GM23338 (cell line): ENCODE data around the gene GTSE1.

Experiments
- CREB1 ChIP-seq: fragments of 250-450 bp; sonication (Bioruptor Pico); IDR thresholded peaks from 2 replicates; pipeline ENCODE4 v1.5.0; 2020; ENCODE audit warnings: low read depth, mild to moderate bottlenecking, moderate library complexity
- EZH2 ChIP-seq: fragments of 200-600 bp; sonication (generic); IDR thresholded peaks from one replicate; pipeline ENCODE4 v1.8.0; 2017; ENCODE audit warnings: antibody characterized with exemption, mild to moderate bottlenecking, low read depth; ENCODE audit not compliant: unreplicated experiment
- EZH2phosphoT487 ChIP-seq: fragments of 200-600 bp; sonication (generic); IDR thresholded peaks from one replicate; pipeline ENCODE4 v1.8.1; 2018; ENCODE audit warnings: antibody characterized with exemption; ENCODE audit not compliant: unreplicated experiment
- POLR2AphosphoS5 ChIP-seq: IDR thresholded peaks from 2 replicates; pipeline ENCODE4 v1.6.1; 2016; ENCODE audit warnings: antibody characterized with exemption, low read depth
- ZNF114 ChIP-seq: fragments of 250-450 bp; sonication (Bioruptor Pico); IDR thresholded peaks from 2 replicates; pipeline ENCODE4 v1.5.0; 2020; ENCODE audit warnings: mild to moderate bottlenecking, moderate library complexity
- TF ChIP-seq, protein P1 (sequence below): IDR thresholded peaks from one replicate; pipeline ENCODE4 v1.6.1; 2018; ENCODE audit warnings: antibody characterized with exemption; ENCODE audit not compliant: unreplicated experiment
- TF ChIP-seq, protein P2 (sequence below), 2 experiments: fragments of 200-600 bp in 1 of 2; sonication (generic) in 1 of 2; conservative IDR thresholded peaks; 2 replicates each; pipeline versions ENCODE4 v1.5.1 to v1.6.1; 2016 to 2017; ENCODE audit warnings: antibody characterized with exemption in 2 of 2, low read depth in 2 of 2, mild to moderate bottlenecking in 2 of 2, moderate library complexity in 1 of 2
- TF ChIP-seq, protein P3 (sequence below): IDR thresholded peaks from 2 replicates; pipeline ENCODE4 v1.6.1; 2016; ENCODE audit warnings: antibody characterized with exemption

DNA sequence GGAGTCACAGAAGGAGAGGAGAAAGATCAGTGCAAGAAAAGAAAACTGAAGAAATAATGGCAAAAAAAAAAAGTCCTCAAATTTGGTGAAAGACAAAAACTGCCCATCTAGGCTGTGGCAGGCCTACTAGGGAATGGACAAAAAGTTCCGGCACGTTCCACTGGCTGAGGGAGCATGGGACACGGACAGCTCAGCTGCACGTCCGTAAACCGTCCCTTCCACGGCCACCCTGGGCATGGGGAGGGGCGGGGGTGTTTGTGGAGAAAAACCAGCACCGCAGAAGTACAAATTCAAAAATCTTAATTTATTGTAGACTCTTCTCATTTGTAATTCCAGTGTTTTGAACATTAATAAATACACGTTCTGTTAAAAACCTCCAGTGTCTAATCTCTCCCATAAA, 64.2 kb downstream of the GTSE1 start:
- TF ChIP-seq, protein P1, sequence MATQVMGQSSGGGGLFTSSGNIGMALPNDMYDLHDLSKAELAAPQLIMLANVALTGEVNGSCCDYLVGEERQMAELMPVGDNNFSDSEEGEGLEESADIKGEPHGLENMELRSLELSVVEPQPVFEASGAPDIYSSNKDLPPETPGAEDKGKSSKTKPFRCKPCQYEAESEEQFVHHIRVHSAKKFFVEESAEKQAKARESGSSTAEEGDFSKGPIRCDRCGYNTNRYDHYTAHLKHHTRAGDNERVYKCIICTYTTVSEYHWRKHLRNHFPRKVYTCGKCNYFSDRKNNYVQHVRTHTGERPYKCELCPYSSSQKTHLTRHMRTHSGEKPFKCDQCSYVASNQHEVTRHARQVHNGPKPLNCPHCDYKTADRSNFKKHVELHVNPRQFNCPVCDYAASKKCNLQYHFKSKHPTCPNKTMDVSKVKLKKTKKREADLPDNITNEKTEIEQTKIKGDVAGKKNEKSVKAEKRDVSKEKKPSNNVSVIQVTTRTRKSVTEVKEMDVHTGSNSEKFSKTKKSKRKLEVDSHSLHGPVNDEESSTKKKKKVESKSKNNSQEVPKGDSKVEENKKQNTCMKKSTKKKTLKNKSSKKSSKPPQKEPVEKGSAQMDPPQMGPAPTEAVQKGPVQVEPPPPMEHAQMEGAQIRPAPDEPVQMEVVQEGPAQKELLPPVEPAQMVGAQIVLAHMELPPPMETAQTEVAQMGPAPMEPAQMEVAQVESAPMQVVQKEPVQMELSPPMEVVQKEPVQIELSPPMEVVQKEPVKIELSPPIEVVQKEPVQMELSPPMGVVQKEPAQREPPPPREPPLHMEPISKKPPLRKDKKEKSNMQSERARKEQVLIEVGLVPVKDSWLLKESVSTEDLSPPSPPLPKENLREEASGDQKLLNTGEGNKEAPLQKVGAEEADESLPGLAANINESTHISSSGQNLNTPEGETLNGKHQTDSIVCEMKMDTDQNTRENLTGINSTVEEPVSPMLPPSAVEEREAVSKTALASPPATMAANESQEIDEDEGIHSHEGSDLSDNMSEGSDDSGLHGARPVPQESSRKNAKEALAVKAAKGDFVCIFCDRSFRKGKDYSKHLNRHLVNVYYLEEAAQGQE: no peak
- TF ChIP-seq, protein P2, sequence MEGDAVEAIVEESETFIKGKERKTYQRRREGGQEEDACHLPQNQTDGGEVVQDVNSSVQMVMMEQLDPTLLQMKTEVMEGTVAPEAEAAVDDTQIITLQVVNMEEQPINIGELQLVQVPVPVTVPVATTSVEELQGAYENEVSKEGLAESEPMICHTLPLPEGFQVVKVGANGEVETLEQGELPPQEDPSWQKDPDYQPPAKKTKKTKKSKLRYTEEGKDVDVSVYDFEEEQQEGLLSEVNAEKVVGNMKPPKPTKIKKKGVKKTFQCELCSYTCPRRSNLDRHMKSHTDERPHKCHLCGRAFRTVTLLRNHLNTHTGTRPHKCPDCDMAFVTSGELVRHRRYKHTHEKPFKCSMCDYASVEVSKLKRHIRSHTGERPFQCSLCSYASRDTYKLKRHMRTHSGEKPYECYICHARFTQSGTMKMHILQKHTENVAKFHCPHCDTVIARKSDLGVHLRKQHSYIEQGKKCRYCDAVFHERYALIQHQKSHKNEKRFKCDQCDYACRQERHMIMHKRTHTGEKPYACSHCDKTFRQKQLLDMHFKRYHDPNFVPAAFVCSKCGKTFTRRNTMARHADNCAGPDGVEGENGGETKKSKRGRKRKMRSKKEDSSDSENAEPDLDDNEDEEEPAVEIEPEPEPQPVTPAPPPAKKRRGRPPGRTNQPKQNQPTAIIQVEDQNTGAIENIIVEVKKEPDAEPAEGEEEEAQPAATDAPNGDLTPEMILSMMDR (conservative IDR thresholded peaks at IDR 0.05; ENCODE audit: low read depth in 2 of 2): no peak
- no peak for TF ChIP-seq EZH2
- TF ChIP-seq POLR2AphosphoS5: no peak
- no peak for TF ChIP-seq CREB1 (CRISPR knock-in tag)
- no peak for TF ChIP-seq EZH2phosphoT487
- TF ChIP-seq ZNF114 (CRISPR knock-in tag): no peak
- TF ChIP-seq, protein P3, sequence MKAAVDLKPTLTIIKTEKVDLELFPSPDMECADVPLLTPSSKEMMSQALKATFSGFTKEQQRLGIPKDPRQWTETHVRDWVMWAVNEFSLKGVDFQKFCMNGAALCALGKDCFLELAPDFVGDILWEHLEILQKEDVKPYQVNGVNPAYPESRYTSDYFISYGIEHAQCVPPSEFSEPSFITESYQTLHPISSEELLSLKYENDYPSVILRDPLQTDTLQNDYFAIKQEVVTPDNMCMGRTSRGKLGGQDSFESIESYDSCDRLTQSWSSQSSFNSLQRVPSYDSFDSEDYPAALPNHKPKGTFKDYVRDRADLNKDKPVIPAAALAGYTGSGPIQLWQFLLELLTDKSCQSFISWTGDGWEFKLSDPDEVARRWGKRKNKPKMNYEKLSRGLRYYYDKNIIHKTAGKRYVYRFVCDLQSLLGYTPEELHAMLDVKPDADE: no peak
